AG04449 (cell line): ENCODE results near the gene CLCA1.

Experiments used
- CTCF ChIA-PET: fragments of 350-600 bp; formaldehyde crosslinking; extraction: SDS; loops from one replicate; lab custom pipeline; 2021; ENCODE audit warnings: antibody characterized with exemption; lab: Yijun Ruan, JAX
- POLR2A ChIA-PET: fragments of 400-600, 350-600 bp; formaldehyde crosslinking; extraction: SDS; loops from one replicate; lab custom pipeline; 2020; ENCODE audit warnings: antibody characterized with exemption, inconsistent platforms; lab: Yijun Ruan, JAX
- DNase-seq: peaks from one replicate; pipeline ENCODE4 v3.0.0-alpha.2; 2010; ENCODE audit warnings: low read depth, low spot score
- H3K4me3 ChIP-seq: 2 replicates; pipeline ENCODE4 v1.5.1; 2011; ENCODE audit warnings: low read depth, mild to moderate bottlenecking, control low read depth, low read length
- TF ChIP-seq, protein P1 (sequence below): IDR thresholded peaks from one replicate; pipeline ENCODE4 v1.5.1; 2011; ENCODE audit warnings: mild to moderate bottlenecking, moderate library complexity, low read length, control low read depth, inconsistent platforms; ENCODE audit not compliant: insufficient read depth; ENCODE audit errors: missing control alignments

The CLCA1 gene

GRCh38 chr1:86466109-86466844, 2.5 kb upstream of the CLCA1 start:
- POLR2A ChIA-PET: no interaction called here
- DNase-seq: no peak
- TF ChIP-seq, protein P1, sequence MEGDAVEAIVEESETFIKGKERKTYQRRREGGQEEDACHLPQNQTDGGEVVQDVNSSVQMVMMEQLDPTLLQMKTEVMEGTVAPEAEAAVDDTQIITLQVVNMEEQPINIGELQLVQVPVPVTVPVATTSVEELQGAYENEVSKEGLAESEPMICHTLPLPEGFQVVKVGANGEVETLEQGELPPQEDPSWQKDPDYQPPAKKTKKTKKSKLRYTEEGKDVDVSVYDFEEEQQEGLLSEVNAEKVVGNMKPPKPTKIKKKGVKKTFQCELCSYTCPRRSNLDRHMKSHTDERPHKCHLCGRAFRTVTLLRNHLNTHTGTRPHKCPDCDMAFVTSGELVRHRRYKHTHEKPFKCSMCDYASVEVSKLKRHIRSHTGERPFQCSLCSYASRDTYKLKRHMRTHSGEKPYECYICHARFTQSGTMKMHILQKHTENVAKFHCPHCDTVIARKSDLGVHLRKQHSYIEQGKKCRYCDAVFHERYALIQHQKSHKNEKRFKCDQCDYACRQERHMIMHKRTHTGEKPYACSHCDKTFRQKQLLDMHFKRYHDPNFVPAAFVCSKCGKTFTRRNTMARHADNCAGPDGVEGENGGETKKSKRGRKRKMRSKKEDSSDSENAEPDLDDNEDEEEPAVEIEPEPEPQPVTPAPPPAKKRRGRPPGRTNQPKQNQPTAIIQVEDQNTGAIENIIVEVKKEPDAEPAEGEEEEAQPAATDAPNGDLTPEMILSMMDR: no peak
- CTCF ChIA-PET: no interaction called here
- H3K4me3 ChIP-seq: no peak overlapping the region

GRCh38 chr1:86466986-86467385, 1.7 kb upstream of the CLCA1 start:
- DNase-seq: no peak
- TF ChIP-seq, protein P1: no peak
- CTCF ChIA-PET: no interaction called here
- POLR2A ChIA-PET: no interaction called here
- no peak overlapping the region for H3K4me3 ChIP-seq

GRCh38 chr1:86470859-86471258, 2.1 kb downstream of the CLCA1 start:
- POLR2A ChIA-PET: no interaction called here
- no peak overlapping the region for H3K4me3 ChIP-seq
- CTCF ChIA-PET: interaction anchor here (1.1 to 1.9 kb wide), 2 partner anchors 31 to 86 kb away, joined by 3 to 6 read pairs; no protein-coding TSS in a partner anchor
- no peak for DNase-seq
- TF ChIP-seq, protein P1: no peak

DNA sequence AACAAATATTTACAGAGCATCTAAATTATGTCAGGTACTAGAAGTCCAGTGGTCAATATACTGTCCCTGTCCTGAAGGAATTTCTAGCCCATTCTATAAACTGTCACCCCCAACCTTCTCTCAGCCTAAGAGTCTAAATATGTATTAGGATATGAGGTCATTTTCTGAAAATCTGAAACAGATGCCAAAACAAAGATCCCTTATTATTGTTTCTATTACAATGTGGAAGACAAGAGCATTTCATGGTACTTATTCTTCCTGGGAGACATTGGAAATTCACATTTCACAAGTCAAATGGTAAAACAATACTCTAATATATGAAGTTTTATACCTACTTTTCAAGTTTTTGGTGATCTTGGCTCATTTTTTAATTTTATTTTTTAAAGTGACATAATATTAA, 2.6 kb downstream of the CLCA1 start:
- TF ChIP-seq, protein P1: no peak
- H3K4me3 ChIP-seq: no peak overlapping the region
- DNase-seq: no peak
- CTCF ChIA-PET: interaction anchor here (0.9 to 5.8 kb wide), 3 partner anchors 11 to 37 kb away, joined by 4 to 43 read pairs (median 34); no protein-coding TSS in a partner anchor
- POLR2A ChIA-PET: no interaction called here

- POLR2A ChIA-PET: no interaction called here
- TF ChIP-seq, protein P1: no peak
- DNase-seq: no peak
- H3K4me3 ChIP-seq: no peak overlapping the region
- CTCF ChIA-PET: interaction anchor here (0.8 to 5.8 kb wide), 14 partner anchors 10 to 216 kb away, joined by 3 to 57 read pairs (median 16); no protein-coding TSS in a partner anchor
Observed at GRCh38 chr1:86472152-86472551, 3.4 kb downstream of the CLCA1 start.

DNA sequence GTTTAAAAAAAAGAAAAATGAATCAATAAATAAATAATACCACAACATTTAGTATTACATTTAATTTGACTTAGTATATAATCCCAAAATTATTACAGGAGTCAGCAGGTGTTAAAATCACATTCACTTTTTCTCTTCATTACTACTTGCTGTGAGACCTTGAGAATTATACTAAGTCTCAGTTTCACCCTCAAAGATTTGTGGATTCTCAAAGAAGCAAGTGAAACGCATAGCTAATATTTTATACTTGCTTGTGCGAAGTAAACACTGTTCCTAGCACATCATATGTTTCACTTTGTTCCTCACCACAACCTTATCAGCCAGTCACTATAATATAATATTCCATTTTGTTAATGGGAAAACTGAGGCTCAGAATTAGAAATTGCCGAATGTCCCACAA, 4.0 kb downstream of the CLCA1 start:
- CTCF ChIA-PET: interaction anchor here (0.7 to 5.8 kb wide), 25 partner anchors 9 to 280 kb away, joined by 3 to 57 read pairs (median 8); partner anchors contain the start of gene SH3GLB1
- no peak for DNase-seq
- no peak overlapping the region for H3K4me3 ChIP-seq
- TF ChIP-seq, protein P1: no peak
- POLR2A ChIA-PET: no interaction called here
